Esophagus (tissue), 2 donors: Measurements from ENCODE around the gene SNX32. TPM values are rescaled to one million over a fixed set of nuclear protein-coding genes. Genes with fewer than 3 reads are reported as not detected.

ENCODE experiments used
- H3K27ac ChIP-seq, 2 donors: one replicate each; pipeline ENCODE4 v1.5.1; 2013; ENCODE audit warnings: low read depth in 2 of 2, mild to moderate bottlenecking in 2 of 2, inconsistent platforms in 1 of 2, low read length in 1 of 2, moderate library complexity in 1 of 2
- H3K27me3 ChIP-seq, 2 donors: one replicate each; pipeline ENCODE4 v1.6.1; 2013; ENCODE audit warnings: low read length in 2 of 2, control low read depth in 1 of 2, mild to moderate bottlenecking in 1 of 2; ENCODE audit not compliant: insufficient read depth in 2 of 2, control insufficient read depth in 1 of 2
- H3K36me3 ChIP-seq, 2 donors: one replicate each; pipeline ENCODE4 v1.6.1; 2013; ENCODE audit warnings: low read length in 1 of 2; ENCODE audit not compliant: control insufficient read depth in 2 of 2, insufficient read depth in 2 of 2
- H3K4me1 ChIP-seq, 2 donors: one replicate each; pipeline ENCODE4 v1.6.1; 2013; ENCODE audit warnings: low read length in 1 of 2; ENCODE audit not compliant: control insufficient read depth in 2 of 2, insufficient read depth in 2 of 2
- H3K4me3 ChIP-seq, 2 donors: one replicate each; pipeline ENCODE4 v1.5.1; 2013; ENCODE audit warnings: low read length in 2 of 2, mild to moderate bottlenecking in 2 of 2, low read depth in 1 of 2, moderate library complexity in 1 of 2
- H3K9me3 ChIP-seq, 2 donors: one replicate each; pipeline ENCODE4 v1.6.1; 2013; ENCODE audit warnings: mild to moderate bottlenecking in 2 of 2, low read depth in 1 of 2, low read length in 1 of 2, moderate library complexity in 1 of 2; ENCODE audit not compliant: control insufficient read depth in 2 of 2, insufficient read depth in 1 of 2
- WGBS, 2 donors: extraction: QIAGEN DNeasy Blood & Tissue Kit; methylation state at CpG; one replicate each; pipeline ENCODE4 v1.1.7; 2013; 5-methylcytosine and 5-hydroxymethylcytosine counted together
- polyA plus RNA-seq, 2 donors: library from polyadenylated mRNA; stranded (reverse); fragments of 200-250 nt; gene quantifications; one replicate each; pipeline ENCODE4 v1.2.3, GENCODE V29; 2013
- donor health status: healthy with polysubstance abuse.
- donor health status: Bipolar disorder and iron deficiency.

Gene SNX32
- polyA plus RNA-seq, 2 donors: 0.15 to 0.47 TPM

DNA sequence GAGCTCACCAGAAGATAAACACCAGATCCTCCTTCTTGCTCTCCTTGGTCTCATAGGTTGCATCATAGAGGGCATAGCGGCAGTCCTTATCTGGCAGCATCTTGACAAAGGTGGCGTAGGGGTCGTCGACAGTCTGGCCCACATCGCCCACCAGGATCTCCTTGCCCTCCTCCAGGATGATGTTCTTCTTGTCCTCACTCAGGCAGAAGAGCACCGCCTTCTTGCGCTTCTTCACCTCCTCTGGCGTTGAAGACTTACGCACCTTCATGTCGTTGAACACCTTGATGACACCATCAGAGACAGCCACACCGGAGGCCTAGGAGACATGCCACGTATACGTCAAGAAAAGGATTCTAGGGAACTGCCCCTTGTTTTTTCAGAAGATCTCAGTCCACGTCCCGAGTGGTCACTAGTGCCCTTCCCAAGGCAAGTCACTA, 22.2 kb downstream of the SNX32 start:
- 80 to 85% methylated on average over 15 of the region's 15 CpGs for WGBS, 2 donors
- peaks cover 4 to 5% of the 10 kb centered on the region in 2 donors for H3K4me1 ChIP-seq
- no peak overlapping the region for H3K27ac ChIP-seq
- peak overlapping the region in 1 of 2 donors; percentile 80 for H3K4me3 ChIP-seq
- H3K36me3 ChIP-seq: peaks cover 23 to 45% of the 10 kb centered on the region in 2 donors
- peaks cover 0 to 3% of the 10 kb centered on the region in 2 donors for H3K9me3 ChIP-seq
- H3K27me3 ChIP-seq: no peaks in the 10 kb centered on the region

DNA sequence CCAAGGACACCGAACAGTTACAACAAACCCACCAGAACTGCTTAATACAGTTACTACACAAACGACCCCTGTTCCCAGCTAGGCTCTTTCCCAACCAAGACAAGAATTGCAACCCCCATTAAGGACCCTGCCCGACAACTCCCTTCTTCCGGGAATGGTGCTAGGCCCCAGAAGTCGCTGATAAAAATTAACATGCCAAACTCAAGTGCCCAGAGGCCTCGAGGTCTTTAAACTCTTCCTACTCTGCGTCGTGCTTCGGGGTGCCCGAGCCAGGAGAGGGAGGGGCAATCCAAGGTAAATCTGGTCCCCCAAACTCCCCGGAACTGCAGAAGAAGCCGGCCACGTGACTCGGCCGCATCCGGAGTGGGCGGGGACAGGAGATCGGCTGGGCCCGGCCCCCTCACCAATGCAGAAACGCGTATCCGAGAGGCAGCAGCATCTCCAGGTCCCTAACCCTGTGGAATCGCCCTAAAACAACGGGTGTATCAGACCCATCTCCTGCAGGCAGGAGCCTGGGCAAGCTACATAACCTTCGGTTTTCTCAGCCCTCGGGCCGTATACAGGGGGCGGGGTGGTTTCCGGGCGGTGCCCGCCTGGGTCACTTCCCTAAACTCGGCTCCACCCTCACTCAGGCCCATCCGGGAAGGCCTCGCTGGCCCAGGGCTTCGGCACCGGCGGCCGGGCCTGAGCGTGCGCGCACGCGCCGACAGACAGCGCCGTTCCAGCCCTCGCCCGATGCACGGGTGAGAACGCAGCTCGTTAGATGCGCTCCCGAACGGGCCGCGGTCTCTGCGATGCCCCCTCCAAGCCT, 23.1 kb downstream of the SNX32 start:
- 1 to 2% methylated on average over 49 to 57 of the region's 57 CpGs for WGBS, 2 donors
- peaks cover 4 to 13% of the 10 kb centered on the region in 2 donors for H3K4me1 ChIP-seq
- peak overlapping the region; percentile 93 to 98 for H3K27ac ChIP-seq
- peak overlapping the region; percentile 80 to 99 for H3K4me3 ChIP-seq
- H3K36me3 ChIP-seq: peaks cover 23 to 40% of the 10 kb centered on the region in 2 donors
- no peaks in the 10 kb centered on the region for H3K27me3 ChIP-seq
- H3K9me3 ChIP-seq: no peaks in the 10 kb centered on the region

DNA sequence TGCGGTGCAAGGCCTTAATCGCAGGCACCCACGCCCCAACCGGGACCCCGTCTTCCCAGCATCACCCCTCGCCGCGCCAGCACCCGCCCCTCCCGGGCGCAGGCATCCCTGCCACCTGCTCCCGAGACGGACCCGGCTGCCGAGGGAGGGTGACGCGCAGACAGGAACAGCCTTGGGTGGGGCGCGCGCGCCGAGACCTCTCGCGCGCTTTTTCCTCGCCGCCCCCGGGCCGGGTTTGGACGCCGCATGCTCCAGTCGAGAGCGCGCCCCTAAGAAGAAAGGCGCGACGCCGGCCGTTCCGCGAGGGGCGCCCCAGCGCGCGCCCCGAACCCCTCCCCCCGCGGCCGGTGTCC, 23.7 kb downstream of the SNX32 start:
- Histone ChIP-seq H3K9me3 (no peaks in the 10 kb centered on the region), H3K27ac (peak overlapping the region; percentile 93 to 98), H3K36me3 (peaks cover 23 to 35% of the 10 kb centered on the region in 2 donors), H3K4me1 (peaks cover 4 to 14% of the 10 kb centered on the region in 2 donors), H3K27me3 (no peaks in the 10 kb centered on the region), H3K4me3 (peak overlapping the region; percentile 80 to 99)
- WGBS, 2 donors: 1% methylated on average over 33 to 49 of the region's 49 CpGs

DNA sequence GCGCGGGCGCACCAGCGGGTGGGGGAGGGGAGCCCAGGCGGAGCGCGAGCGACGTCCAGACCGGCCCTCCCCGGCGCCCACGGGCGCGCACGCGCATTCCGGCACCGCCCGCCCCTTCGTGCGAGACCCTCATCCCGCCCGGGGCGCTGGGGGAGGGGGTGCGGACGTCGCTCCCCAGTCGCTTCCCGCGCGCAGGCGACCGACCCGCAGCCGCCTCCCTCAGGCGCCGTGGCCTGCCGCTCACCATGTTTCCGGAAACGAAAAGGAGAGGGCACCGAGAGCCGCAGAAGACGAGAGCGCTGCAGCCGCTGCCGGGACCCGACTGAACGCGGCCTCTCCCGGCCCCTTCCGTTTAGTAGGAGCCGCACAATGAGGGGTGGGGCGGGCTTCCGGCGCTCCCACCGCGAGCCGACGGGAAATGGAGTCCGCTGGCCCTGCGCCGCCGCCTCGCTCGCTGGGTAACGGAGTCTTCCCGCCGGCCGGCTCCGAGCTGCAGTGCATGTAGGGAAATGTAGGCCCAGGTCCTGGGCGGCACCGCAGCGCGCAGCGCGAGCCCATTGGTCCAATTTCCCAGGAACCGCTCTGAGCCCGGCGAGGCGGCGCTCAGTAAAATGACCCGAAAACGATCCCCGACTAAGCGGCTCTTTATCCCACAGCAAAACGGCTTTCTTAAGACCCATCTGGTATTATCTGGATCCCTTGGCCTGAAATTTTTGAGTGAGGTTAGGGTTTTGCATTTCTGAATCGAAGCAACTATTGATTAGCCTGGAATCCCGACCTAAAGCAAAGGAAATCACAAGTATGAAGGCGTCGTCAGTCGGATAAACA, 24.3 kb downstream of the SNX32 start, which contains the start of gene CFL1:
CFL1 (minus strand) TSS at position 328 of the 828 bp plus-strand sequence; CDS start at position 247, 81 bp downstream.
- peak within 1 kb of the TSS; percentile 80 to 99 for H3K4me3 ChIP-seq
- no peaks in the 10 kb centered on the region for H3K9me3 ChIP-seq
- H3K4me1 ChIP-seq: peaks cover 4 to 14% of the 10 kb centered on the region in 2 donors
- WGBS, 2 donors: 0 to 1% methylated on average over 87 to 92 of the region's 92 CpGs
- H3K27ac ChIP-seq: peak within 1 kb of the TSS; percentile 98
- H3K36me3 ChIP-seq: peaks cover 23 to 33% of the 10 kb centered on the region in 2 donors
- H3K27me3 ChIP-seq: no peaks in the 10 kb centered on the region

DNA sequence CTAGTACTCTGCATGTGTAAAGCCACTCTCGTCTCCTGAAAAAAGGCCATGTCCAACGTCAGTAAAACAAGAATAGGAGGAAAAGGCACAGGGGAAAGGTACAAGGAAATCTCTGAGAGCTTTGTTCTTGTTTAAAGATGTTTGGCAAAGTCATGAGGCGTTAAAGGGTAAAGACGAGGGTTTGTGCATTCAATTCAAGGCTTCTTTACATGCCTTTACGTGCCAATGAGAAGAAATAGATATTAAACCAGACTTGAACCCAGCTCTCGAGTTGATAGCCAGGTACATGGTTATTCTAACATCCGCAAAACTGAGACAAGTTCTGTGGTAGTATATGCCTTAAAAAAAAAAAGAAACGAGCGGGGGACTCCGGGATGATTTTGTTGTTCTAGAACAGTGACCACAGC, 24.9 kb downstream of the SNX32 start:
- Histone ChIP-seq H3K4me3 (peak overlapping the region; percentile 64 to 90), H3K27me3 (no peaks in the 10 kb centered on the region), H3K4me1 (peaks cover 4 to 14% of the 10 kb centered on the region in 2 donors), H3K27ac (peak overlapping the region; percentile 97 to 98), H3K36me3 (peaks cover 21 to 33% of the 10 kb centered on the region in 2 donors), H3K9me3 (no peaks in the 10 kb centered on the region)
- WGBS, 2 donors: 0 to 1% methylated on average over 10 of the region's 10 CpGs

DNA sequence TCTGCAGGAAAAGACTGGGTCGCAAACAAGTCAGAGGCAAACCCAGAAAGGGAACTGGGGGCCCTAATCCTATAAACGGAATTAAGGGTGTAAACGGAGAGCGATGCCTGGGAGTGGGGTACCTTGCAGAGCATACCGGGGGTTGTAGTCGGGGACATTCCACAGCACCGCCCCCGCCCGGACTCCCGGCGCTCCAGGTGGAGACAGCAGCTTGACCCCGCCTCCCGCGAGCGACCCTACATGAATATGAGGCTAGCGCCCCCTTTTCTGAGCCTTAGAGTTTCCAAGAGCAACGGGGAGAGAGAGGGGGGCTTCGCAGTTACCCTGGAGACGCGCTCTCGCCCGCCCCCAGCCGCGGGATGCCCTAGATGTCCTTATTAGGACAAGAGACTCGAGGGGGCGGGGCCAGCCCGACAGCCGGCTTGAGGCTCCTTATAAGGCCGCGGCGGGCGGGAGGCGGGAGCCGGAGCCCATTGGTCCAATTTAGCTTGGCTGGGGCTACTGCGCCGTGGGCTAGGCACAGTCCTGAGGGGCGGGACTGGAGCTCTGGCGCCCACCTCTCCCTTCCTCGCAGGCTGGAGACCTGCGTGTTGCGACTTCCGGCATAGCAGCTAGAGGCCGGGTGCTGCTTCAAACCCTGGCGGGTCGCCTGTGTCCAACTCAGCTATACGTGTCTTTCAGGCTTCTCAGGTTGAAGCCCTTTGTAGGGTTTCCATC, 25.5 kb downstream of the SNX32 start:
- H3K4me1 ChIP-seq: peaks cover 4 to 14% of the 10 kb centered on the region in 2 donors
- peak overlapping the region; percentile 97 to 98 for H3K27ac ChIP-seq
- peak overlapping the region; percentile 64 to 90 for H3K4me3 ChIP-seq
- H3K9me3 ChIP-seq: no peaks in the 10 kb centered on the region
- no peaks in the 10 kb centered on the region for H3K27me3 ChIP-seq
- WGBS, 2 donors: 0 to 1% methylated on average over 46 of the region's 46 CpGs
- peaks cover 17 to 34% of the 10 kb centered on the region in 2 donors for H3K36me3 ChIP-seq

DNA sequence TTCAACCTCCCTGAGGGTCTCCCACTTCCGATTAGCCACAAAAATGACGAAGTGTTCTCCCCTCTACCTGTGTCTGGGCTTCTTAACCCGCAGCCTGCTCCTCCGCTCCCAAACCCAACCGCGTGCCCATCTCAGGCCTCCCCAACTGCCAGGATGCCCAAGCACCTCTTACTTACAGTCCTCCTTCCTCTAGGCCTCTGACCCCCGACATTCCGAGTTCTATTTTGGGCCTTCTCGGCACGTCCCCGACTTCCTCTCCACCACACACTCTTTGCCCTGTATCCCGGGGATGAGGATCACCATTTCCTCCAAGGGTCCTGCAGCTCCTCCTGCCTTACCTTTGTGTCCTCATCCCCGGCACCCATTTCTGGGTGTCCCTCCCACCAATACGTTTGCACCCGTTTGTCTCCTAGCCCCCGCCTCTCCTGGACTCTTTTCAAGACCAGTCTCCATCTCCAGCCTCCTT, 26.1 kb downstream of the SNX32 start:
- 1 to 2% methylated on average over 16 of the region's 16 CpGs for WGBS, 2 donors
- Histone ChIP-seq H3K27ac (peak overlapping the region; percentile 97 to 98), H3K4me3 (peak overlapping the region; percentile 64 to 90), H3K4me1 (peaks cover 4 to 14% of the 10 kb centered on the region in 2 donors), H3K27me3 (no peaks in the 10 kb centered on the region), H3K9me3 (no peaks in the 10 kb centered on the region), H3K36me3 (peaks cover 11 to 35% of the 10 kb centered on the region in 2 donors)

DNA sequence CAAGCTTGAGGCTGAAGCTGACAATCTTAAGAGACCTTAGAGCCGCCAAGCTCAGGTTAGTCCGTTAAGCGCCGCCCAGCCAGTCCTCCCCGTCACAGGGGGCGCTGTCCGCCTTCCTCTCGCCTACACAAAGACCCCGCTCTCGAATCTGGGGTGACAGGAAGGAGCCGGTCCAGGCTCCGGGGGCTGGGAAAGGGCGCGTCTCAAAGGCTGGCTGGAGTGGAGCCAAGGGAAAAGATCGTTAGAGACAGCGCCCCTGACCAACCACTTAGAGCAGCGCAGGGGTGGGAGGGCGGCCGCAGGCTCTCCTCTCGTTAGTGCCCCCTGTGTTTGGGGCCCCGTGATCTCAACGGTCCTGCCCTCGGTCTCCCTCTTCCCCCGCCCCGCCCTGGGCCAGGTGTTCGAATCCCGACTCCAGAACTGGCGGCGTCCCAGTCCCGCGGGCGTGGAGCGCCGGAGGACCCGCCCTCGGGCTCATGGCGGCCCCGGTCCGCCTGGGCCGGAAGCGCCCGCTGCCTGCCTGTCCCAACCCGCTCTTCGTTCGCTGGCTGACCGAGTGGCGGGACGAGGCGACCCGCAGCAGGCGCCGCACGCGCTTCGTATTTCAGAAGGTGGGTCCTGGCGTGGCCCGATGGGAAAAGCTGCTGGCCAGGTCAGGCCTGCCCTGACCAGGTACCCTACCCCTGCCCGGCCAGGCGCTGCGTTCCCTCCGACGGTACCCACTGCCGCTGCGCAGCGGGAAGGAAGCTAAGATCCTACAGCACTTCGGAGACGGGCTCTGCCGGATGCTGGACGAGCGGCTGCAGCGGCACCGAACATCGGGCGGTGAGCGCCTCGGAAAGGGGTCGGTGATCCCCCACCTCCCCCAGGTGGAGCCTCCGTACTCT, 26.8 kb downstream of the SNX32 start, which contains the start of gene MUS81:
MUS81 (plus strand) TSS at position 156 of the 887 bp plus-strand sequence; CDS start at position 477, 321 bp downstream.
- Histone ChIP-seq H3K4me1 (peaks cover 1 to 14% of the 10 kb centered on the region in 2 donors), H3K36me3 (peaks cover 5 to 35% of the 10 kb centered on the region in 2 donors), H3K27ac (peak within 1 kb of the TSS; percentile 97 to 98), H3K9me3 (no peaks in the 10 kb centered on the region), H3K4me3 (peak within 1 kb of the TSS; percentile 64 to 90), H3K27me3 (no peaks in the 10 kb centered on the region)
- WGBS, 2 donors: 0% methylated on average over 74 to 78 of the region's 78 CpGs
